Breast epithelium (tissue), 3 donors: ENCODE results near the gene NOVA2.

Source experiments
- POLR2AphosphoS5 ChIP-seq, 3 donors: sonication (generic); formaldehyde crosslinking; IDR thresholded peaks; one replicate each; pipeline ENCODE4 v1.6.1; 2017; ENCODE audit warnings: antibody characterized with exemption in 3 of 3
- TF ChIP-seq, protein P1 (sequence below), 3 donors: fragments of 450-650 bp; IDR thresholded peaks; one replicate each; pipeline ENCODE4 v1.5.1; 2016 to 2017; ENCODE audit warnings: antibody characterized with exemption in 3 of 3, mild to moderate bottlenecking in 3 of 3, moderate library complexity in 3 of 3

DNA sequence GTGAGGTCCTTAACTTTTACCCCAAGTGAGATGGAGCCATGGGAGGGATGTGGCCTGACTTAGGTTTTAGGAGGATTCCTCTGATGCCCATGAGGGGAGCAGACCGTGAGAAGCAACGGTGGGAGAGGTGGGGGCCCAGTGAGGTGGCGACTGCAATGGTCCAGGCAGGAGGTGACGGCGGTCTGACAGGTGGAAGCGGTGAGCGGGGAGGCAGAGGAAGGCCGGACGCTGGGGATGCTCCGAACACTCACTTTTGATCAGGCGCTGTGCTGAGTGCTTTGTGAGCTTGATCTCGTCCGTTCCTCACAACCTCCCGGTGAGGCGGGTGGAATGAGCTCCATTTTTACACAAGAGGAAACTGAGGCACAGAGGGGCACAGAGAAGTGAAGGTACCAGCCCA, 11.6 kb downstream of the NOVA2 start:
- TF ChIP-seq, protein P1, sequence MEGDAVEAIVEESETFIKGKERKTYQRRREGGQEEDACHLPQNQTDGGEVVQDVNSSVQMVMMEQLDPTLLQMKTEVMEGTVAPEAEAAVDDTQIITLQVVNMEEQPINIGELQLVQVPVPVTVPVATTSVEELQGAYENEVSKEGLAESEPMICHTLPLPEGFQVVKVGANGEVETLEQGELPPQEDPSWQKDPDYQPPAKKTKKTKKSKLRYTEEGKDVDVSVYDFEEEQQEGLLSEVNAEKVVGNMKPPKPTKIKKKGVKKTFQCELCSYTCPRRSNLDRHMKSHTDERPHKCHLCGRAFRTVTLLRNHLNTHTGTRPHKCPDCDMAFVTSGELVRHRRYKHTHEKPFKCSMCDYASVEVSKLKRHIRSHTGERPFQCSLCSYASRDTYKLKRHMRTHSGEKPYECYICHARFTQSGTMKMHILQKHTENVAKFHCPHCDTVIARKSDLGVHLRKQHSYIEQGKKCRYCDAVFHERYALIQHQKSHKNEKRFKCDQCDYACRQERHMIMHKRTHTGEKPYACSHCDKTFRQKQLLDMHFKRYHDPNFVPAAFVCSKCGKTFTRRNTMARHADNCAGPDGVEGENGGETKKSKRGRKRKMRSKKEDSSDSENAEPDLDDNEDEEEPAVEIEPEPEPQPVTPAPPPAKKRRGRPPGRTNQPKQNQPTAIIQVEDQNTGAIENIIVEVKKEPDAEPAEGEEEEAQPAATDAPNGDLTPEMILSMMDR (IDR thresholded peaks at IDR 0.05): no peak
- TF ChIP-seq POLR2AphosphoS5 (IDR thresholded peaks at IDR 0.05): no peak
